IMR-90 (cell line): Measurements from ENCODE around the gene KCNF1. TPM values are rescaled to one million over a fixed set of nuclear protein-coding genes. Genes with fewer than 3 reads are reported as not detected.

ENCODE experiments used
- ATAC-seq: fragments of 200-7000 bp; cut with Tn5 transposase; 2 replicates; pipeline ENCODE4 v1.9.1; 2020; ENCODE audit warnings: low read depth, mild to moderate bottlenecking, moderate library complexity
- BruUV-seq: library from RNA; stranded (reverse); fragments of 400-500 nt; replicated peaks from 2 replicates; lab custom pipeline; 2021; lab: Mats Ljungman, UMichigan
- CTCF ChIA-PET: fragments of 300-600 bp; formaldehyde crosslinking; extraction: SDS; loops from one replicate; lab custom pipeline; 2021; ENCODE audit warnings: antibody characterized with exemption; lab: Yijun Ruan, JAX
- POLR2A ChIA-PET: fragments of 300-600 bp; sonication (Branson Sonifier 250); formaldehyde crosslinking; loops from one replicate; lab custom pipeline; 2022; ENCODE audit warnings: antibody characterized with exemption; ENCODE audit not compliant: unreplicated experiment; lab: Charles Lee
- DNase-seq: peaks from one replicate; pipeline ENCODE4 v3.0.0; 2013
- H2AFZ ChIP-seq: replicated peaks from 2 replicates; pipeline ENCODE3; 2013; ENCODE audit warnings: low read length, mild to moderate bottlenecking; ENCODE audit not compliant: poor library complexity
- H2AK5ac ChIP-seq: 2 replicates; pipeline ENCODE4 v1.6.1; 2013; ENCODE audit warnings: low read depth, low read length, inconsistent platforms
- H2AK9ac ChIP-seq: replicated peaks from 2 replicates; pipeline ENCODE3; 2013; ENCODE audit warnings: mild to moderate bottlenecking, low read depth, low read length, moderate library complexity; ENCODE audit not compliant: poor library complexity
- H2BK120ac ChIP-seq: 2 replicates; pipeline ENCODE4 v1.6.1; 2013; ENCODE audit warnings: low read depth, low read length, inconsistent platforms
- H2BK15ac ChIP-seq: 3 replicates; pipeline ENCODE4 v1.6.1; 2013; ENCODE audit warnings: low read depth, low read length, inconsistent platforms
- H2BK20ac ChIP-seq: 2 replicates; pipeline ENCODE4 v1.6.1; 2013; ENCODE audit warnings: low read depth, mild to moderate bottlenecking, inconsistent platforms, low read length, moderate library complexity
- H2BK5ac ChIP-seq: 2 replicates; pipeline ENCODE4 v1.6.1; 2013; ENCODE audit warnings: mild to moderate bottlenecking, low read depth, low read length, inconsistent platforms; ENCODE audit not compliant: poor library complexity, severe bottlenecking
- H3K14ac ChIP-seq: replicated peaks from 2 replicates; pipeline ENCODE4 v1.6.1; 2013; ENCODE audit warnings: low read depth, low read length, inconsistent platforms
- H3K18ac ChIP-seq: 2 replicates; pipeline ENCODE4 v1.6.1; 2013; ENCODE audit warnings: low read depth, low read length, control low read depth
- H3K23ac ChIP-seq: 2 replicates; pipeline ENCODE4 v1.6.1; 2013; ENCODE audit warnings: low read depth, low read length, inconsistent platforms
- H3K27ac ChIP-seq: 2 replicates; pipeline ENCODE4 v1.5.1; 2013; ENCODE audit warnings: mild to moderate bottlenecking, control low read depth, low read length; ENCODE audit not compliant: insufficient read depth
- H3K27me3 ChIP-seq: 2 replicates; pipeline ENCODE4 v1.6.1; 2013; ENCODE audit warnings: low read length; ENCODE audit not compliant: control insufficient read depth, insufficient read depth
- H3K36me3 ChIP-seq: 2 replicates; pipeline ENCODE4 v1.6.1; 2013; ENCODE audit warnings: low read length, mixed read lengths; ENCODE audit not compliant: control insufficient read depth, insufficient read depth
- H3K4ac ChIP-seq: 2 replicates; pipeline ENCODE4 v1.6.1; 2013; ENCODE audit warnings: low read depth, low read length, inconsistent platforms
- H3K4me1 ChIP-seq: 2 replicates; pipeline ENCODE4 v1.6.1; 2013; ENCODE audit warnings: low read length, mixed read lengths; ENCODE audit not compliant: control insufficient read depth, insufficient read depth
- H3K4me2 ChIP-seq: 2 replicates; pipeline ENCODE4 v1.6.1; 2013; ENCODE audit warnings: low read depth, mild to moderate bottlenecking, control low read depth, low read length, moderate library complexity
- H3K4me3 ChIP-seq: 2 replicates; pipeline ENCODE4 v1.5.1; 2013; ENCODE audit warnings: low read depth, mild to moderate bottlenecking, control low read depth, low read length, moderate library complexity; ENCODE audit not compliant: insufficient read depth
- H3K56ac ChIP-seq: 2 replicates; pipeline ENCODE4 v1.6.1; 2013; ENCODE audit warnings: low read length, inconsistent platforms; ENCODE audit not compliant: insufficient read depth; ENCODE audit errors: extremely low read depth
- H3K79me1 ChIP-seq, 2 experiments: 2 replicates each; pipeline ENCODE4 v1.6.1; 2013; ENCODE audit warnings: low read length in 2 of 2, inconsistent platforms in 1 of 2, low read depth in 1 of 2
- H3K9ac ChIP-seq: 2 replicates; pipeline ENCODE4 v1.6.1; 2013; ENCODE audit warnings: low read depth, low read length, control low read depth
- H3K9me1 ChIP-seq: 2 replicates; pipeline ENCODE4 v1.6.1; 2013; ENCODE audit warnings: low read length, inconsistent platforms; ENCODE audit not compliant: insufficient read depth
- H3K9me3 ChIP-seq: 2 replicates; pipeline ENCODE4 v1.6.1; 2013; ENCODE audit warnings: low read length; ENCODE audit not compliant: control insufficient read depth, insufficient read depth
- H4K20me1 ChIP-seq: 2 replicates; pipeline ENCODE4 v1.6.1; 2013; ENCODE audit warnings: low read length, inconsistent platforms; ENCODE audit not compliant: insufficient read depth
- H4K5ac ChIP-seq: 2 replicates; pipeline ENCODE4 v1.6.1; 2013; ENCODE audit warnings: mild to moderate bottlenecking, low read depth, low read length, control low read depth
- H4K8ac ChIP-seq, 2 experiments: 2 replicates each; pipeline ENCODE4 v1.6.1; 2013; ENCODE audit warnings: low read depth in 2 of 2, low read length in 2 of 2, control low read depth in 1 of 2, inconsistent platforms in 1 of 2
- H4K91ac ChIP-seq: 2 replicates; pipeline ENCODE4 v1.6.1; 2013; ENCODE audit warnings: low read depth, low read length, inconsistent platforms; ENCODE audit not compliant: insufficient read depth
- BHLHE40 ChIP-seq: fragments of 150-350 bp; IDR thresholded peaks from 2 replicates; pipeline ENCODE4 v1.6.1; 2016; ENCODE audit warnings: mild to moderate bottlenecking, low read depth, low read length
- CEBPB ChIP-seq: IDR thresholded peaks from 2 replicates; pipeline ENCODE4 v1.6.1; 2012; ENCODE audit warnings: low read depth, low read length, improper control_type of control experiment
- CHD1 ChIP-seq: IDR thresholded peaks from 2 replicates; pipeline ENCODE4 v1.6.1; 2012; ENCODE audit warnings: low read depth, low read length, improper control_type of control experiment
- FOS ChIP-seq: fragments of 150-350 bp; IDR thresholded peaks from 2 replicates; pipeline ENCODE4 v1.6.1; 2016; ENCODE audit warnings: low read depth, low read length
- MAFK ChIP-seq: IDR thresholded peaks from 2 replicates; pipeline ENCODE4 v1.6.1; 2012; ENCODE audit warnings: low read depth, low read length, improper control_type of control experiment
- MAZ ChIP-seq: IDR thresholded peaks from 2 replicates; pipeline ENCODE4 v1.6.1; 2012; ENCODE audit warnings: low read depth, mild to moderate bottlenecking, low read length, improper control_type of control experiment, moderate library complexity, borderline replicate concordance
- MXI1 ChIP-seq: IDR thresholded peaks from 2 replicates; pipeline ENCODE4 v1.6.1; 2012; ENCODE audit warnings: low read depth, mild to moderate bottlenecking, low read length, moderate library complexity, borderline replicate concordance
- NFE2L2 ChIP-seq: fragments of 150-350 bp; IDR thresholded peaks from 2 replicates; pipeline ENCODE4 v1.6.1; 2016; ENCODE audit warnings: low read depth, mild to moderate bottlenecking, low read length
- RAD21 ChIP-seq: IDR thresholded peaks from 2 replicates; pipeline ENCODE4 v1.6.1; 2012; ENCODE audit warnings: low read length, improper control_type of control experiment
- RCOR1 ChIP-seq: IDR thresholded peaks from 2 replicates; pipeline ENCODE4 v1.6.1; 2012; ENCODE audit warnings: mild to moderate bottlenecking, low read length, improper control_type of control experiment; ENCODE audit not compliant: insufficient replicate concordance
- SMC3 ChIP-seq: fragments of 150-350 bp; IDR thresholded peaks from 2 replicates; pipeline ENCODE4 v1.6.1; 2016; ENCODE audit warnings: low read depth, mild to moderate bottlenecking, antibody characterized with exemption, low read length, moderate library complexity
- WGBS, 2 experiments: methylation state at CpG; one replicate each; pipeline versions ENCODE4 v1.1.5 to v1.1.7; 2013; ENCODE audit warnings: missing lambda C conversion rate in 2 of 2; ENCODE audit not compliant: insufficient read length in 1 of 2; ENCODE audit errors: extremely low coverage in 2 of 2; 5-methylcytosine and 5-hydroxymethylcytosine counted together
- dilution Hi-C: fragments of 300-500 bp; cut with HindIII; formaldehyde crosslinking; loops from one replicate; pipeline ENCODE4 v1.14.3; 2018; ENCODE audit warnings: low sequenced_read_pairs; ENCODE audit not compliant: unreplicated experiment
- in situ Hi-C: fragments of 300-500 bp; cut with MboI; formaldehyde crosslinking; loops from 3 replicates; pipeline ENCODE4 v1.14.3; 2019; ENCODE audit warnings: low sequenced_read_pairs, inconsistent platforms, mixed read lengths
- intact Hi-C: fragments of 100-400 bp; cut with micrococcal nuclease; formaldehyde crosslinking; loops from 2 replicates; pipeline ENCODE4 v1.10.0; 2022
- polyA plus RNA-seq, 3 experiments: library from polyadenylated mRNA; depleted of rRNA; stranded (reverse); fragments of >200 nt; gene quantifications; 2 replicates each; pipeline ENCODE4 v1.2.3, GENCODE V29; 2012; ENCODE audit warnings: low replicate concordance in 1 of 3
- total RNA-seq: library from RNA; depleted of rRNA; stranded (reverse); fragments of >200 nt; gene quantifications from 2 replicates; pipeline ENCODE4 v1.2.3, GENCODE V29; 2012
- TF ChIP-seq, protein P1 (sequence below): conservative IDR thresholded peaks from 2 replicates; pipeline ENCODE4 v1.5.1; 2012; ENCODE audit warnings: mild to moderate bottlenecking, low read depth, low read length, improper control_type of control experiment
- TF ChIP-seq, protein P2 (sequence below): fragments of 150-350 bp; IDR thresholded peaks from 2 replicates; pipeline ENCODE4 v1.6.1; 2016; ENCODE audit warnings: low read depth, mild to moderate bottlenecking, low read length, moderate library complexity, borderline replicate concordance
- TF ChIP-seq, protein P3 (sequence below): fragments of 150-350 bp; IDR thresholded peaks from 2 replicates; pipeline ENCODE4 v1.6.1; 2017; ENCODE audit warnings: mild to moderate bottlenecking, antibody characterized with exemption, low read length, low read depth

The KCNF1 gene
- total and polyA plus RNA-seq, 2 of the 4 experiments (the other 2 are of a cell fraction) = 0.54 to 1.4 TPM

DNA sequence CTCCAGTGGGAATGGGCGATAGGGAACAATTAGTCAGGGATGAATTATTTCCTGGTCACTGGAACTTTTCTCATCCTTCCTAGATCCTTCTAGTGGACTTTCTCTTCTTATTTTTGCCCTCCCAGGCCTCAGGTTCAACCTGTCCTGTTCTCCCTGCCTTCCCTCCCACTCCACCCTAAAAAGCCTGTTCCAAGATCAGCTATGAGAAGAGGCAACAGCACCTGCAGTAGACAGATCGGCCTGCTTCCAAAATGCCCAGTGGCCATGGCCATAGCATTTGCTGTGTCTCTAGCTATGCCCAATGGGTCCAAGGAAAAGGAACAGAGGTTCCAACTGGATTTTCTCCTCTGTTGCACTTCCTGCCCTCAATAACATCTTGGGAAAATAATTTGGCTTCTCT, 16.5 kb upstream of the KCNF1 start:
- ATAC-seq (no peak), DNase-seq (no peak)
- Histone ChIP-seq H3K4me3 (no peak overlapping the region), H3K14ac (no peak overlapping the region), H2BK15ac (no peak overlapping the region), H3K9ac (no peak overlapping the region), H3K27me3 (peaks cover 45% of the 10 kb centered on the region), H4K5ac (no peak overlapping the region), H3K4ac (no peak overlapping the region), H3K36me3 (no peaks in the 10 kb centered on the region), H2BK5ac (no peak overlapping the region), H3K23ac (no peak overlapping the region), H4K20me1 (no peaks in the 10 kb centered on the region), H2AK9ac (no peak overlapping the region), H3K27ac (no peak overlapping the region), H2BK120ac (no peak overlapping the region), H3K18ac (no peak overlapping the region), H3K4me1 (no peaks in the 10 kb centered on the region), H2BK20ac (no peak overlapping the region), H4K91ac (no peak overlapping the region), H3K79me1 (no peaks in the 10 kb centered on the region), H2AFZ (no peak overlapping the region), H3K9me1 (no peaks in the 10 kb centered on the region), H2AK5ac (no peak overlapping the region), H3K9me3 (no peaks in the 10 kb centered on the region; the same call in 1 of the 2 replicates), H3K4me2 (no peak overlapping the region), H4K8ac (no peak overlapping the region), H3K56ac (no peak overlapping the region)
- ChIA-PET CTCF (no interaction called here), POLR2A (no interaction called here)
- WGBS, 2 experiments = 100% methylated on average over 1 of the region's 2 CpGs; no CpG with 5 or more reads in 1 of the 2 experiments
- no TSS peak for BruUV-seq
- no peak for TF ChIP-seq NFE2L2
- no peak for TF ChIP-seq MAFK
- no peak for TF ChIP-seq RCOR1
- TF ChIP-seq SMC3 = no peak
- no peak for TF ChIP-seq MAZ
- TF ChIP-seq, protein P1, sequence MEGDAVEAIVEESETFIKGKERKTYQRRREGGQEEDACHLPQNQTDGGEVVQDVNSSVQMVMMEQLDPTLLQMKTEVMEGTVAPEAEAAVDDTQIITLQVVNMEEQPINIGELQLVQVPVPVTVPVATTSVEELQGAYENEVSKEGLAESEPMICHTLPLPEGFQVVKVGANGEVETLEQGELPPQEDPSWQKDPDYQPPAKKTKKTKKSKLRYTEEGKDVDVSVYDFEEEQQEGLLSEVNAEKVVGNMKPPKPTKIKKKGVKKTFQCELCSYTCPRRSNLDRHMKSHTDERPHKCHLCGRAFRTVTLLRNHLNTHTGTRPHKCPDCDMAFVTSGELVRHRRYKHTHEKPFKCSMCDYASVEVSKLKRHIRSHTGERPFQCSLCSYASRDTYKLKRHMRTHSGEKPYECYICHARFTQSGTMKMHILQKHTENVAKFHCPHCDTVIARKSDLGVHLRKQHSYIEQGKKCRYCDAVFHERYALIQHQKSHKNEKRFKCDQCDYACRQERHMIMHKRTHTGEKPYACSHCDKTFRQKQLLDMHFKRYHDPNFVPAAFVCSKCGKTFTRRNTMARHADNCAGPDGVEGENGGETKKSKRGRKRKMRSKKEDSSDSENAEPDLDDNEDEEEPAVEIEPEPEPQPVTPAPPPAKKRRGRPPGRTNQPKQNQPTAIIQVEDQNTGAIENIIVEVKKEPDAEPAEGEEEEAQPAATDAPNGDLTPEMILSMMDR = no peak
- TF ChIP-seq, protein P2, sequence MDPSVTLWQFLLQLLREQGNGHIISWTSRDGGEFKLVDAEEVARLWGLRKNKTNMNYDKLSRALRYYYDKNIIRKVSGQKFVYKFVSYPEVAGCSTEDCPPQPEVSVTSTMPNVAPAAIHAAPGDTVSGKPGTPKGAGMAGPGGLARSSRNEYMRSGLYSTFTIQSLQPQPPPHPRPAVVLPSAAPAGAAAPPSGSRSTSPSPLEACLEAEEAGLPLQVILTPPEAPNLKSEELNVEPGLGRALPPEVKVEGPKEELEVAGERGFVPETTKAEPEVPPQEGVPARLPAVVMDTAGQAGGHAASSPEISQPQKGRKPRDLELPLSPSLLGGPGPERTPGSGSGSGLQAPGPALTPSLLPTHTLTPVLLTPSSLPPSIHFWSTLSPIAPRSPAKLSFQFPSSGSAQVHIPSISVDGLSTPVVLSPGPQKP = no peak
- TF ChIP-seq CHD1 = no peak
- no peak for TF ChIP-seq MXI1
- TF ChIP-seq, protein P3, sequence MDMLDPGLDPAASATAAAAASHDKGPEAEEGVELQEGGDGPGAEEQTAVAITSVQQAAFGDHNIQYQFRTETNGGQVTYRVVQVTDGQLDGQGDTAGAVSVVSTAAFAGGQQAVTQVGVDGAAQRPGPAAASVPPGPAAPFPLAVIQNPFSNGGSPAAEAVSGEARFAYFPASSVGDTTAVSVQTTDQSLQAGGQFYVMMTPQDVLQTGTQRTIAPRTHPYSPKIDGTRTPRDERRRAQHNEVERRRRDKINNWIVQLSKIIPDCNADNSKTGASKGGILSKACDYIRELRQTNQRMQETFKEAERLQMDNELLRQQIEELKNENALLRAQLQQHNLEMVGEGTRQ = no peak
- TF ChIP-seq FOS = no peak
- TF ChIP-seq RAD21 = no peak
- TF ChIP-seq CEBPB = no peak
- no peak for TF ChIP-seq BHLHE40
- in situ Hi-C loops = no loop called here
- dilution Hi-C loops = no loop called here
- intact Hi-C loops = no loop called here
